Hippocampal formation (tissue), 2 donors: ENCODE results near the gene GPRIN3.

ENCODE experiments used
- DNase-seq, 2 donors: peaks; one replicate each; lab custom pipeline; 2025; lab: John Stamatoyannopoulos, UW

The GPRIN3 gene

GRCh38 chr4:89307446-89308160 lies at the start of gene GPRIN3:
Gene GPRIN3, minus strand, starts transcription at chr4:89307800. Its CDS starts 57,690 bp downstream, at chr4:89250110.
- DNase-seq: peak in 1 of 2 donors; percentile 46

GRCh38 chr4:89357340-89357739 lies 49.7 kb upstream of the GPRIN3 start:
- no peak for DNase-seq

GRCh38 chr4:89356086-89356485 lies 48.5 kb upstream of the GPRIN3 start:
- no peak for DNase-seq

- DNase-seq: no peak
Observed at GRCh38 chr4:89353514-89353913, 45.9 kb upstream of the GPRIN3 start.

- DNase-seq: no peak
Observed at GRCh38 chr4:89352541-89352940, 44.9 kb upstream of the GPRIN3 start.

- DNase-seq: no peak
Observed at GRCh38 chr4:89351201-89351600, 43.6 kb upstream of the GPRIN3 start.

- no peak for DNase-seq
Observed at GRCh38 chr4:89347363-89348025, 39.9 kb upstream of the GPRIN3 start.

GRCh38 chr4:89344571-89344970 lies 37.0 kb upstream of the GPRIN3 start:
- no peak for DNase-seq

- no peak for DNase-seq
Observed at GRCh38 chr4:89338206-89338605, 30.6 kb upstream of the GPRIN3 start.

- no peak for DNase-seq
Observed at GRCh38 chr4:89337681-89338080, 30.1 kb upstream of the GPRIN3 start.

GRCh38 chr4:89336818-89337420 lies 29.3 kb upstream of the GPRIN3 start:
- no peak for DNase-seq

- no peak for DNase-seq
Observed at GRCh38 chr4:89334830-89335229, 27.2 kb upstream of the GPRIN3 start.

GRCh38 chr4:89334311-89334710 lies 26.7 kb upstream of the GPRIN3 start:
- peak in 1 of 2 donors; percentile 2 for DNase-seq

- DNase-seq: no peak
Observed at GRCh38 chr4:89331686-89332544, 24.3 kb upstream of the GPRIN3 start.

GRCh38 chr4:89331197-89331596 lies 23.6 kb upstream of the GPRIN3 start:
- no peak for DNase-seq

GRCh38 chr4:89329280-89329679 lies 21.7 kb upstream of the GPRIN3 start:
- no peak for DNase-seq

GRCh38 chr4:89324671-89325070 lies 17.1 kb upstream of the GPRIN3 start:
- DNase-seq: peak in 1 of 2 donors; percentile 21

- DNase-seq: no peak
Observed at GRCh38 chr4:89322671-89323070, 15.1 kb upstream of the GPRIN3 start.

- no peak for DNase-seq
Observed at GRCh38 chr4:89319756-89320155, 12.2 kb upstream of the GPRIN3 start.

- DNase-seq: no peak
Observed at GRCh38 chr4:89316931-89317366, 9.3 kb upstream of the GPRIN3 start.

GRCh38 chr4:89316211-89316610 lies 8.6 kb upstream of the GPRIN3 start:
- no peak for DNase-seq

- no peak for DNase-seq
Observed at GRCh38 chr4:89314291-89314690, 6.7 kb upstream of the GPRIN3 start.
